Measurements from ENCODE around the gene HOXA11. TPM values are rescaled to one million over a fixed set of nuclear protein-coding genes. Genes with fewer than 3 reads are reported as not detected.
A peak's percentile ranks its signal among the peaks of the same experiment; 100 is the strongest.

The HOXA11 gene
- total RNA-seq, 1 donor from 2014 or later, result not detected

DNA sequence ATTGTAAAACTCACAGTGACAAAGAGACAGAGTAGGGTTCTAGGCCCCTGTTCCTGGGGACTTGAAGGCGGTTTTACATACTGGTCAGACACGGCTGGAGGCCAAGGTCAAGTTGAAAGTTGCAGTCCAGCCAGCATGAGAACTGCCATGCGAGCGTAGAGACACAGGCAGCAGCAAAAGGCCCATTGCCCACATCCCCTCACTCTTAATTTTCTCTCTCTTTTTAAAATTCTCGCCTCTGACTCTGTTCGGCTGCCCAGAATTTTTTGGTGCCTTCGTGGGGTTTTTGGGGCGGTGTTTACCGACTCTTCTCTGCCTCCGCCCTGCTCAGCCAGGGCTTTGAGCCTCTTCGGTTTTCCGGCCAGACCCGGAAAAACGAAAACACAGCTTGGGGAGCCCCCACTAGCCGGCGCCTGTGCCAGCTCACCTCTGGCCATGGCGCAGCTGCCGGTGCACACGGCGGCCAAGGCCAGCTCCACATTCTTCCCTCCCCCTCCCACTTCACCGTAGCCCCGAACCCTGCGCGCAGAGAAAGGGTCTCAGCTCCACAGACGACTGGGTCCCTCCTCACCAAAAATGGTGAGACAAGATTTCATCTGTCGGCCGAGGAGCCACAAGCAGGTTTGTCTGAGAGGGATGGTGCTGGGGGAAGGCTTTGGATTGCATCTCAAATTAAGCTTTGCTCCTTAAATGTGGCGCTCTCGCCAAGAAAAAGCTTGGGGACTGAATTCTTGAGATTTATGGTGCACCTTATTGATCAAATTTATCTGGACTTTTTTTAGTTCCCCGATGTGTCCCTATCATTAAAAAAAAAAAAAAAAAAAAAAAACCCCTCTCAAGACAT, 17.2 kb upstream of the HOXA11 start:
- H3K27ac Mint-ChIP-seq (ENCODE audit: unreplicated experiment), result no peak overlapping the region
- TF ChIP-seq, protein P1, sequence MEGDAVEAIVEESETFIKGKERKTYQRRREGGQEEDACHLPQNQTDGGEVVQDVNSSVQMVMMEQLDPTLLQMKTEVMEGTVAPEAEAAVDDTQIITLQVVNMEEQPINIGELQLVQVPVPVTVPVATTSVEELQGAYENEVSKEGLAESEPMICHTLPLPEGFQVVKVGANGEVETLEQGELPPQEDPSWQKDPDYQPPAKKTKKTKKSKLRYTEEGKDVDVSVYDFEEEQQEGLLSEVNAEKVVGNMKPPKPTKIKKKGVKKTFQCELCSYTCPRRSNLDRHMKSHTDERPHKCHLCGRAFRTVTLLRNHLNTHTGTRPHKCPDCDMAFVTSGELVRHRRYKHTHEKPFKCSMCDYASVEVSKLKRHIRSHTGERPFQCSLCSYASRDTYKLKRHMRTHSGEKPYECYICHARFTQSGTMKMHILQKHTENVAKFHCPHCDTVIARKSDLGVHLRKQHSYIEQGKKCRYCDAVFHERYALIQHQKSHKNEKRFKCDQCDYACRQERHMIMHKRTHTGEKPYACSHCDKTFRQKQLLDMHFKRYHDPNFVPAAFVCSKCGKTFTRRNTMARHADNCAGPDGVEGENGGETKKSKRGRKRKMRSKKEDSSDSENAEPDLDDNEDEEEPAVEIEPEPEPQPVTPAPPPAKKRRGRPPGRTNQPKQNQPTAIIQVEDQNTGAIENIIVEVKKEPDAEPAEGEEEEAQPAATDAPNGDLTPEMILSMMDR (IDR thresholded peaks at IDR 0.05), result no peak
- peaks cover 10% of the 10 kb centered on the region for H3K36me3 Mint-ChIP-seq (ENCODE audit: unreplicated experiment)
- peaks cover 46% of the 10 kb centered on the region for H3K4me1 Mint-ChIP-seq (ENCODE audit: unreplicated experiment)
- no peak for DNase-seq (ENCODE audit: extremely low spot score, unreplicated experiment)
- no peak overlapping the region for H3K4me3 Mint-ChIP-seq (ENCODE audit: unreplicated experiment)
- H3K9me3 Mint-ChIP-seq (ENCODE audit: unreplicated experiment), result no peaks in the 10 kb centered on the region
- peaks cover 90% of the 10 kb centered on the region for H3K27me3 Mint-ChIP-seq (ENCODE audit: unreplicated experiment)

DNA sequence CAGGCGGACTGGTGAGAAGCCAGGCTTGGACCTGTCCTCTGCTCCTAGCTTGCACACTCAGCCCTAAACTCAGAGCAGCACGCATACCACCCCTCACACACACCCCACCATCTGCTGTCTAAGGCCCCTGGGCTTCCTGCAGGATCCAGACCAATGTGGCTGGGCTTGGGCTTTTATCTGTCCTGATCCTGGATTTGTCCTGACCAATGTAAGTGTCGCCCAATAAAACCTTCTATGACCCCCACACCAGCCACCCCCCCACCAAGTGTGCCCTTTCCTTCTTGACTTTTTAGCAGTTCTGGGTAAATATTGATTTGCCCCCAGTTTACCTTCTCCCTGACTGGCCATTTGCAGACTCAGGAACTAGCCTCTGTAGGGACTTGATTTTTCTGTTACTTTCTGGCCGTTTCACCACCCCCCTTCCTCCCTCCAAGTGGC, 16.6 kb upstream of the HOXA11 start:
- DNase-seq (ENCODE audit: extremely low spot score, unreplicated experiment), result no peak
- peaks cover 46% of the 10 kb centered on the region for H3K4me1 Mint-ChIP-seq (ENCODE audit: unreplicated experiment)
- no peak overlapping the region for H3K27ac Mint-ChIP-seq (ENCODE audit: unreplicated experiment)
- H3K27me3 Mint-ChIP-seq (ENCODE audit: unreplicated experiment), result peaks cover 90% of the 10 kb centered on the region
- no peaks in the 10 kb centered on the region for H3K9me3 Mint-ChIP-seq (ENCODE audit: unreplicated experiment)
- H3K4me3 Mint-ChIP-seq (ENCODE audit: unreplicated experiment), result no peak overlapping the region
- TF ChIP-seq, protein P1 (IDR thresholded peaks at IDR 0.05), result no peak
- H3K36me3 Mint-ChIP-seq (ENCODE audit: unreplicated experiment), result peaks cover 10% of the 10 kb centered on the region

DNA sequence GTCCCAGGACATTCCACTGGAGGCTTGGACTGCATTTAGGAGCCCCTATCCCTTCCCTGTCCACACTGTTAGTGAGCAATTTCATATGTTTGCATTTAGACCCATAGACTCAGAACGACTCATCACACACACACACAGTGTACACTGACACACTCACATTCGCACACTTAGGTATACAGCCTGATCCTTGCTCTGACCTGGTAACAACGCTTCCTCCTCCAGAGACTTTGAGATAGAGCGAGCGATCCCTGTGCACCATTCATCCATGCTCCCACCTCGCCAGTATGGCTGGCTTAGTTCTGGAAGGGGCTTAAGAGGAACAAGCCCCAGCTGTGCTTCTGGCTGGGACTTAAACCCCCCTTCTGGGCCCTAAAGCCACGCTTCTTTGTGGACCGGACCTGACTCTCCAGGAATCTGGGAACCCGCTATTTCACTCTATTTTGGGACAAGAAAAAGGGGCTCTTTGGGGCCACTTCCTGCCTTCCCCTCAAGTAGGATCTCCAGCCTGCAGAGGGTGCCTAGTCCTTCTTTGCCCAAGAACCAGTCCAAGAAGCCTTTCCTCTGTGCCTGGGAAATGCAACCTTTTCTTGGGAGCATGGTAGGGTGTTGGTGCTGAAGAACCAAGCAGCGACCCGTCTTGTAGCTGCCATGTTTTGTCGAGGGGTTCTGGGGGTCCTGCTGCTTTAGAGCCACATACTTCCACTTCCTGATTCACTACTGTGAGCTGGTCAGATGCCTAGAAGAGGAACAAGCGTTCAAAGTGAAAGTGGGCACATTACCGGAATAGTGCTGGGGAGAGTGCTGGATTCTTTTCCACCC, 15.9 kb upstream of the HOXA11 start:
- peak overlapping the region; percentile 71 for H3K4me3 Mint-ChIP-seq (ENCODE audit: unreplicated experiment)

DNA sequence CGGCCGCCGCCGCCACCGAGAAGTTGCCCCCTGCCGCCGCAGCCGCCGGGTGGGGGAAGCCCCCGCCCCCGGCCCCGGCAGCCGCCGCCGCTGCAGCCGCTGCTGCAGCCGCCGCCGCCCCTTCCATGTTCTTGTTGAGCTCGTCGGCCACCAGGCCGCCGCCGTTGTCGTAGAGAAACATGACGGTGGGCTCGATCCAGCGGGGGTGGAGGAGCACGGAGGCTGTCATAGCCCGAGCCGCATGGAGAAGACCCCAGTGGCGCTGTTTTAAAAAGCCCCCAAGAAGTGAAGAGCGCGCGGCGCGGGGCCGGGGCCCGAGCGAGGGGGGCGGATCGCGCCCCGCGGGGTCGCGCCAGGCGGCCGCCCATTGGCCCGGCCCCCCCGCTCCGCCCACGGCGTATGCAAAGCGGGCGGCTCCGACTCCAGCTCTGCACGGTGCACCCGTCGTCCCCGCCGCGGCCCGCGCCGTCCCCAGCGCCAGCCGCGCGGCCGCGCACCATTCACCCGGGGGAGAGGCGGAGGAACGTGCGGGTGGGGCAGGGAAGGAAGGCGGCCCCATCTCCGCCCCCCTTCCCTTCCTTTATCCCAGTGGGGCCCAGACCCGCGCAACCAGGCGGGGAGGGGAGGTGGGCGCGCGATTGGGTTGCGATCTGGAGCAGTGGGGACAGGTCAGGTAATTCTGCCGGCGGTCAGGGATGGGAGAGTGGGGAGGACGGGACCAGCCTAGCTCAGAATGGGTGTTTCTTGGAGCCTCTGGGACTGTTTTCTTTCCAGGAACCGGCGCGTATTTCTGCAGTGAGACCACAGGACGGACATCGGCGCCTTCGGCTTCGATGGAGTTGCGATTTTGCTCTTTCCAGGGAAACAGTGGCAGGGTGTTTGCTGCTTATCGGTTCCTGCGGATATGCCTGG, 15.1 kb upstream of the HOXA11 start, which contains the start of gene HOXA13:
Gene HOXA13, minus strand, starts transcription at position 243 of the 912 bp plus-strand sequence. Its CDS starts 14 bp downstream, at position 229.
- DNase-seq (ENCODE audit: extremely low spot score, unreplicated experiment), result peak; percentile 75
- peaks cover 36% of the 10 kb centered on the region for H3K4me1 Mint-ChIP-seq (ENCODE audit: unreplicated experiment)
- H3K36me3 Mint-ChIP-seq (ENCODE audit: unreplicated experiment), result peaks cover 4% of the 10 kb centered on the region
- peak within 1 kb of the TSS; percentile 83 for H3K4me3 Mint-ChIP-seq (ENCODE audit: unreplicated experiment)
- peaks cover 86% of the 10 kb centered on the region for H3K27me3 Mint-ChIP-seq (ENCODE audit: unreplicated experiment)
- no peaks in the 10 kb centered on the region for H3K9me3 Mint-ChIP-seq (ENCODE audit: unreplicated experiment)
- no peak within 1 kb of the TSS for H3K27ac Mint-ChIP-seq (ENCODE audit: unreplicated experiment)
- TF ChIP-seq, protein P1 (IDR thresholded peaks at IDR 0.05), result no peak

More for the DNA sequence above, 15.9 kb upstream of the HOXA11 start:
- Mint-ChIP-seq H3K9me3 (ENCODE audit: unreplicated experiment) (no peaks in the 10 kb centered on the region), H3K36me3 (ENCODE audit: unreplicated experiment) (peaks cover 6% of the 10 kb centered on the region), H3K27me3 (ENCODE audit: unreplicated experiment) (peaks cover 88% of the 10 kb centered on the region), H3K27ac (ENCODE audit: unreplicated experiment) (no peak overlapping the region), H3K4me1 (ENCODE audit: unreplicated experiment) (peaks cover 45% of the 10 kb centered on the region)
- no peak for DNase-seq (ENCODE audit: extremely low spot score, unreplicated experiment)
- TF ChIP-seq, protein P1 (IDR thresholded peaks at IDR 0.05), result no peak
